Mesenchymal stem cell (in vitro differentiated cells and primary cell): ENCODE data around the gene ALAD.

Source experiments
- DNase-seq: peaks from one replicate; pipeline ENCODE4 v3.0.0-alpha.2; 2013
- H2AFZ ChIP-seq: one replicate; pipeline ENCODE4 v1.6.1; 2013; ENCODE audit warnings: low read depth, mild to moderate bottlenecking, control low read depth, inconsistent platforms, low read length, moderate library complexity
- H2AK5ac ChIP-seq: 2 replicates; pipeline ENCODE4 v1.6.1; 2013; ENCODE audit warnings: low read length, moderate library complexity, mild to moderate bottlenecking, inconsistent platforms; ENCODE audit not compliant: severe bottlenecking
- H2BK120ac ChIP-seq: one replicate; pipeline ENCODE4 v1.6.1; 2013; ENCODE audit warnings: low read depth, mild to moderate bottlenecking, inconsistent platforms, low read length, moderate library complexity
- H2BK12ac ChIP-seq, 2 experiments: one replicate each; pipeline ENCODE4 v1.6.1; 2013; ENCODE audit warnings: inconsistent platforms in 2 of 2, low read length in 2 of 2, mild to moderate bottlenecking in 2 of 2, moderate library complexity in 2 of 2, control low read depth in 1 of 2
- H2BK15ac ChIP-seq: one replicate; pipeline ENCODE4 v1.6.1; 2013; ENCODE audit warnings: mild to moderate bottlenecking, low read depth, inconsistent platforms; ENCODE audit not compliant: poor library complexity, severe bottlenecking
- H2BK5ac ChIP-seq: 2 replicates; pipeline ENCODE4 v1.6.1; 2013; ENCODE audit warnings: low read depth, mild to moderate bottlenecking, low read length, control low read depth, inconsistent platforms; ENCODE audit not compliant: poor library complexity, severe bottlenecking
- H3K14ac ChIP-seq, 2 experiments: one replicate each; pipeline ENCODE4 v1.6.1; 2013; ENCODE audit warnings: inconsistent platforms in 2 of 2, low read length in 2 of 2, control low read depth in 1 of 2, mild to moderate bottlenecking in 1 of 2, moderate library complexity in 1 of 2
- H3K18ac ChIP-seq, 2 experiments: one replicate each; pipeline ENCODE4 v1.6.1; 2013; ENCODE audit warnings: inconsistent platforms in 2 of 2, low read length in 2 of 2, control low read depth in 1 of 2, low read depth in 1 of 2, mild to moderate bottlenecking in 1 of 2
- H3K23ac ChIP-seq, 2 experiments: one replicate each; pipeline ENCODE4 v1.6.1; 2013; ENCODE audit warnings: inconsistent platforms in 2 of 2, low read length in 2 of 2, mild to moderate bottlenecking in 2 of 2, moderate library complexity in 2 of 2, control low read depth in 1 of 2
- H3K27ac ChIP-seq: 2 replicates; pipeline ENCODE4 v1.5.1; 2013; ENCODE audit warnings: mild to moderate bottlenecking, moderate library complexity, low read length, control low read depth, inconsistent platforms; ENCODE audit not compliant: poor library complexity, severe bottlenecking
- H3K27me3 ChIP-seq, 2 experiments: 2 replicates each; pipeline versions ENCODE4 v1.6.1 to v1.7.0; 2013; ENCODE audit warnings: low read length in 2 of 2, mild to moderate bottlenecking in 2 of 2, moderate library complexity in 2 of 2, control low read depth in 1 of 2, inconsistent platforms in 1 of 2; ENCODE audit not compliant: control insufficient read depth in 1 of 2, insufficient read depth in 1 of 2
- H3K36me3 ChIP-seq, 2 experiments: 2 replicates each; pipeline versions ENCODE4 v1.6.1 to v1.7.0; 2013; ENCODE audit warnings: low read length in 2 of 2, control low read depth in 1 of 2, inconsistent platforms in 1 of 2, low read depth in 1 of 2, mild to moderate bottlenecking in 1 of 2; ENCODE audit not compliant: insufficient read depth in 2 of 2, control insufficient read depth in 1 of 2
- H3K4ac ChIP-seq, 2 experiments: one replicate each; pipeline ENCODE4 v1.6.1; 2013; ENCODE audit warnings: inconsistent platforms in 2 of 2, low read length in 2 of 2, mild to moderate bottlenecking in 2 of 2, moderate library complexity in 2 of 2, control low read depth in 1 of 2, low read depth in 1 of 2
- H3K4me1 ChIP-seq: 2 replicates; pipeline ENCODE4 v1.6.1; 2013; ENCODE audit warnings: low read depth, low read length, control low read depth; ENCODE audit not compliant: control insufficient read depth, insufficient read depth
- H3K4me2 ChIP-seq: 2 replicates; pipeline ENCODE4 v1.6.1; 2013; ENCODE audit warnings: low read length, mild to moderate bottlenecking, inconsistent platforms; ENCODE audit not compliant: poor library complexity, severe bottlenecking
- H3K4me3 ChIP-seq, 2 experiments: 2 replicates each; pipeline versions ENCODE4 v1.5.1 to v1.7.0; 2013; ENCODE audit warnings: low read length in 2 of 2, mild to moderate bottlenecking in 2 of 2, control low read depth in 1 of 2, low read depth in 1 of 2; ENCODE audit not compliant: insufficient read depth in 1 of 2
- H3K79me1 ChIP-seq: replicated peaks from 2 replicates; pipeline ENCODE4 v1.6.1; 2013; ENCODE audit warnings: mild to moderate bottlenecking, control low read depth, low read length, inconsistent platforms; ENCODE audit not compliant: poor library complexity, severe bottlenecking
- H3K9ac ChIP-seq: 2 replicates; pipeline ENCODE4 v1.7.0; 2013; ENCODE audit warnings: mild to moderate bottlenecking, low read length, moderate library complexity
- H3K9me3 ChIP-seq: 2 replicates; pipeline ENCODE4 v1.7.0; 2013; ENCODE audit warnings: mild to moderate bottlenecking, low read length; ENCODE audit not compliant: control insufficient read depth
- H4K8ac ChIP-seq: one replicate; pipeline ENCODE4 v1.6.1; 2013; ENCODE audit warnings: inconsistent platforms, mild to moderate bottlenecking, low read length, moderate library complexity
- H4K91ac ChIP-seq: one replicate; pipeline ENCODE4 v1.6.1; 2013; ENCODE audit warnings: mild to moderate bottlenecking, low read length, inconsistent platforms
- WGBS: methylation state at CpG from one replicate; pipeline ENCODE4 v1.1.7; 2013; ENCODE audit warnings: mixed read lengths; 5-methylcytosine and 5-hydroxymethylcytosine counted together

The ALAD gene

GRCh38 chr9:113350937-113351336 lies 50.1 kb downstream of the ALAD start:
- no peak overlapping the region for H4K8ac ChIP-seq
- H3K27me3 ChIP-seq, result peaks cover 57 to 75% of the 10 kb centered on the region in 2 experiments
- H2BK15ac ChIP-seq, result no peak overlapping the region
- no peak overlapping the region for H3K4me3 ChIP-seq
- no peak overlapping the region for H3K4ac ChIP-seq
- H3K4me2 ChIP-seq, result no peak overlapping the region
- H4K91ac ChIP-seq, result no peak overlapping the region
- no peaks in the 10 kb centered on the region for H3K9me3 ChIP-seq
- H3K18ac ChIP-seq, result no peak overlapping the region
- no peak overlapping the region for H3K9ac ChIP-seq
- no peak overlapping the region for H2AK5ac ChIP-seq
- H3K14ac ChIP-seq, result no peak overlapping the region
- H3K4me1 ChIP-seq, result peaks cover 6% of the 10 kb centered on the region
- no peak overlapping the region for H3K27ac ChIP-seq
- 50% methylated on average over 6 of the region's 6 CpGs for WGBS
- no peaks in the 10 kb centered on the region for H3K36me3 ChIP-seq
- H2BK120ac ChIP-seq, result no peak overlapping the region
- H2BK5ac ChIP-seq, result no peak overlapping the region
- H2BK12ac ChIP-seq, result no peak overlapping the region
- no peak for DNase-seq
- H3K23ac ChIP-seq, result no peak overlapping the region
- H2AFZ ChIP-seq, result no peak overlapping the region
- no peaks in the 10 kb centered on the region for H3K79me1 ChIP-seq

GRCh38 chr9:113350107-113350661 lies 50.9 kb downstream of the ALAD start:
- Histone ChIP-seq H3K79me1 (no peaks in the 10 kb centered on the region), H3K36me3 (no peaks in the 10 kb centered on the region), H3K27me3 (peaks cover 53 to 75% of the 10 kb centered on the region in 2 experiments), H3K4ac (no peak overlapping the region), H3K9me3 (no peaks in the 10 kb centered on the region), H3K4me1 (peaks cover 6% of the 10 kb centered on the region), H4K8ac (peak overlapping the region; percentile 39), H2AK5ac (no peak overlapping the region), H3K14ac (no peak overlapping the region), H3K18ac (no peak overlapping the region), H4K91ac (no peak overlapping the region), H2BK5ac (no peak overlapping the region), H3K4me2 (no peak overlapping the region), H2BK15ac (no peak overlapping the region), H3K23ac (no peak overlapping the region), H3K27ac (no peak overlapping the region), H2BK12ac (no peak overlapping the region), H3K9ac (peak overlapping the region; percentile 29), H2BK120ac (peak overlapping the region; percentile 45), H3K4me3 (peak overlapping the region in 1 of 2 experiments; percentile 69), H2AFZ (no peak overlapping the region)
- no peak for DNase-seq
- WGBS, result 20% methylated on average over 14 of the region's 14 CpGs

GRCh38 chr9:113349445-113350094 lies 51.5 kb downstream of the ALAD start, which contains the start of gene BSPRY:
BSPRY (plus strand) TSS chr9:113349541; CDS start chr9:113349580, 39 bp downstream.
- Histone ChIP-seq H3K4me1 (peaks cover 6% of the 10 kb centered on the region), H2BK120ac (peak within 1 kb of the TSS; percentile 45), H2BK12ac (no peak within 1 kb of the TSS), H3K4ac (no peak within 1 kb of the TSS), H2AFZ (no peak within 1 kb of the TSS), H4K91ac (no peak within 1 kb of the TSS), H3K36me3 (no peaks in the 10 kb centered on the region), H2BK15ac (no peak within 1 kb of the TSS), H3K27me3 (peaks cover 47 to 68% of the 10 kb centered on the region in 2 experiments), H3K79me1 (no peaks in the 10 kb centered on the region), H3K27ac (no peak within 1 kb of the TSS), H3K23ac (no peak within 1 kb of the TSS), H3K4me2 (peak within 1 kb of the TSS; percentile 95), H3K18ac (no peak within 1 kb of the TSS), H2BK5ac (no peak within 1 kb of the TSS), H3K9me3 (no peaks in the 10 kb centered on the region), H3K4me3 (peak within 1 kb of the TSS; percentile 48 to 69), H3K9ac (peak within 1 kb of the TSS; percentile 29), H2AK5ac (no peak within 1 kb of the TSS), H3K14ac (no peak within 1 kb of the TSS), H4K8ac (peak within 1 kb of the TSS; percentile 39)
- DNase-seq, result no peak
- 4% methylated on average over 56 of the region's 71 CpGs for WGBS

- Histone ChIP-seq H4K91ac (no peak overlapping the region), H2BK120ac (no peak overlapping the region), H2AFZ (no peak overlapping the region), H4K8ac (no peak overlapping the region), H2AK5ac (no peak overlapping the region), H3K18ac (no peak overlapping the region), H3K4me3 (peak overlapping the region in 1 of 2 experiments; percentile 48), H3K27me3 (peaks cover 42 to 63% of the 10 kb centered on the region in 2 experiments), H3K79me1 (no peaks in the 10 kb centered on the region), H2BK15ac (no peak overlapping the region), H3K14ac (no peak overlapping the region), H3K4me1 (peaks cover 6% of the 10 kb centered on the region), H3K9ac (no peak overlapping the region), H3K9me3 (no peaks in the 10 kb centered on the region), H3K36me3 (no peaks in the 10 kb centered on the region), H3K4ac (no peak overlapping the region), H3K4me2 (peak overlapping the region; percentile 95), H3K23ac (no peak overlapping the region), H2BK5ac (no peak overlapping the region), H3K27ac (no peak overlapping the region), H2BK12ac (no peak overlapping the region)
- 19% methylated on average over 11 of the region's 13 CpGs for WGBS
- no peak for DNase-seq
These were observed 52.0 kb downstream of the ALAD start for GRCh38 chr9:113349066-113349444.
